Cerebellar cortex (tissue), 1 donor: Measurements from ENCODE around the gene SDC4.

Experiments
- DNase-seq: peaks from one replicate; pipeline ENCODE4 v3.0.0-alpha.2; 2015; ENCODE audit warnings: low spot score

SDC4 gene, protein sequence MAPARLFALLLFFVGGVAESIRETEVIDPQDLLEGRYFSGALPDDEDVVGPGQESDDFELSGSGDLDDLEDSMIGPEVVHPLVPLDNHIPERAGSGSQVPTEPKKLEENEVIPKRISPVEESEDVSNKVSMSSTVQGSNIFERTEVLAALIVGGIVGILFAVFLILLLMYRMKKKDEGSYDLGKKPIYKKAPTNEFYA

DNA sequence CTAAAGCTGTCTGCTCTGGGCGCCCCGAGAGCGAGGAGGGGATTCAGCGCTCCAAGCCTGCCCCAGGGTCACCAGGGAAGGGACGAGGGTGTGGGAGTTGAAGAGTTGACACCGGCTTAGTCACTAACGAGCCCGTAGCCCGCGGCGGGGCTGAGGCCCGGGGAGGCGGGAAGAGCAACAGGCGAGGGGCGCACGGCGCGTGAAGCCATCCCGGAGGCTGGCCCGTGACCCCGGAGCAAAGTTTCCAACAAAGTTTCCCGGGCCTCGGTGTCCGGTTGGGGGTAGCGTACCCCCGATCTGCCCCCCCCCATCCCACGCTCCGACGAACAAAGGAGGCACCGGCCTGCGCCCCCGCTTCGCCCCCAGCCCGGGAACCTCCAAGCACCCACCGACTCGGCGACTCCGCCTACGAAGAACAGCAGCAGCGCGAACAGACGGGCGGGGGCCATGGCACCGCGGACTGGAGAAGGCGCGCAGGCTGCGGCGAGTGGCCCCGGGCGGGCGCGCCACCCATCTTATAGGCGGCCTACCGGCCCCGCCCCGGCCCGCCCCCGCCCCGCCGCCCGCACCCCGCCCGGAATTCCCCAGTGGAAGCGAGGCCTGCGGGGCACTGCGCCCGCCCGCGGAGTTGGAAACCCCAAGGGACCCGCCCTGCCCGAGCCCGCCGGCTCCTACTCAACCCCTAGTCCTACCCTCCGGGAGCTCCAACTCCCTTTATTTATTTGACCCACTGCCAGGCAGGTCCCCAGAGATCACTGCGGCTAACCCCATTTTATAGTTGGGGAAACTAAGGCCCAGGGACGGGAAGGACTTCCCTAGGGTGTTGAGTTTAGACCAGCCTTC is at the start of gene SDC4:
SDC4 (minus strand) TSS at position 489 of the 843 bp plus-strand sequence; CDS start at position 449, 40 bp downstream.
- DNase-seq: no peak

DNA sequence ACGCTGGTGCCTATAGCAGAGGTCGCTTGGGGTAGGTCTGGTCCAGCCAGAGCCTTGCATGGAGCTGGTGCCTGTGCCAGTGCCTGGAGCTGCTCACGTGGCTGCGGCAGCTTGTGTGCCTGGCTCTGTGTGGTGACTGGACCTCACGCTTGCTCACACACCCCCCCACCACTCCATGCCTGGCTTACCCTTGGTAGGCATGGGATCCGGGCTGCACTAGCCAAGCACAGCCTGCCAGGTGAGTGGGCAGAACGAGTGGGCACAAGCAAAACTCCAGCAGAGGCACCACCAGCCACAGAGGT is 46.8 kb upstream of the SDC4 start:
- no peak for DNase-seq

DNA sequence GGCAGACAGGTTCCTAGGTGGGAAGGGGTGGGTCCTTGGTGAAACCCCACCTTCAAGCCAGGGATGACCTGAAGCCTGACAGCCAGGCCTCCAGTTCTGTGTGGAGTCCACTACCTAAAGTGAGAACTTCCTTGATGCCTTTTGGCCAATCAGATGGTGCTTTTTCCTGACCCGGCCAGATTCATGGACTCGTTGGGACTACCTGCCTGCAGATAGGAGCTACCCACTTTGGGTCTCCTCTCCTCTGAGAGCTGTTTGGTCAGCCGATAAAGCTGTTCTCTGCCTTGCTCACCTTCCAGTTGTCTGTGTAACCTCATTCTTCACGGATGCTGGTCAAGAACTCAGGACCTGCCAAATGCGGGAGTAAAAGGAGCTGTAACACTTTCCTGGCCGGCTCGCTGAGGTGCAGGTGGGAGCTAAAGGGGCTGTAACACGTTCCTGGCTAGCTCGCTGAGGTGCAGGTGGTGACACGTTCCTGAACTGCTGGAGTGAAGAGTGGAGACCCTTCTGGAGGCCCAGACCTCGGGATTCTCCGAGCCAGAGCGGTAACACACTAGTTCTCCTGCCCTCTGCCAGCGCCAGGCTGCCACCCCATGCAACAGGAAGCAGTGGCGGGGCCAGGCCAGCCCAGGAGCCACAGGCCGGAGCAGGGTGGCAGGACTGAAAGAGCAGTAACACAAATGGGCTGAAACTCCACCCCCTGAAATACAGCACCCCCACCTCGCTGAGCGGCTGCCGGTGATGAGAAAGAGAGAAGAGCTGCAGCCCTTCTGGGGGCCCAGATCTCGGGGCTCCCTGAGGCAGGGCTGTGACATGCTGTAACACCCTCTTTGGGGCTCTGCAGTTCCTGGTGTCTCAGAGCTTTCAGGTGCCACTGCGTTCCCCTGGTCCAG is 46.2 kb upstream of the SDC4 start:
- no peak for DNase-seq

DNA sequence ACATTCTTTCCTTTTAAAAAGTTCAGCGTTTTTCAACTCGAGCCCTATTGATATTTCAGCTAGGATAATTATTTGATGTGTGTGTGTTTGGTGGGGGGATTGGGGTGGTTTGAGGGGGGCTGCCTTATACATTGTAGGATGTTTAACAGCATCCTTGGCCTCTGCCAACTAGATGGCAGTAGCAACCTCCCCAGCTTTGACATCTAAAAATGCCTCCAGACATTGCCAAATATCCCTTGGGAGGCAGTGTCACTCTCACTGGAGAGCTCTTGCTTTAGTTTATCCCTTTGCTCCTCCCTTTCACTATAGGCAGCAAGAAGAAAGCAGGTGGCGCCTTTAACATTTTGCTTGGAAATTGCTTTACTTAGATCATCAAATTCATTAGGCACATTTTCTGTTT is 44.5 kb upstream of the SDC4 start:
- DNase-seq: no peak

DNA sequence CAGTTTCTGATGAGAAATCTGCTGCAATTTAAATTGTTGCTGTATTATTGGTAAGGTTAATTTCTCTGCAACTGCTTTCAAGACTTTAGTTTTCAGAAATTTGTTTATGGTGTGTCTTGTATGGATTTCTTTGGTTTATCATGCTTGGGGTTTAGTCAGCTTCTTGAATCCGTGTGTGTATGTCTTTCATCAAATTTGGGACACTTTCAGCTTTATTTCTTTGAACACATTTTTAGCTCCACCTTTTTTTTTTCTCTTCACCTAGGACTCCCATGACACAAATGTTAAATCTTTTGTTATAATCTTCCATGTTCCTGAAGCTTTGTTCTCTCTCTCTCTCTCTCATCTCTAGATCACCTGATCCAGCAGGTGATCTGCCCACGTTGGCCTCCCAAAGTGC is 43.3 kb upstream of the SDC4 start:
- no peak for DNase-seq

DNA sequence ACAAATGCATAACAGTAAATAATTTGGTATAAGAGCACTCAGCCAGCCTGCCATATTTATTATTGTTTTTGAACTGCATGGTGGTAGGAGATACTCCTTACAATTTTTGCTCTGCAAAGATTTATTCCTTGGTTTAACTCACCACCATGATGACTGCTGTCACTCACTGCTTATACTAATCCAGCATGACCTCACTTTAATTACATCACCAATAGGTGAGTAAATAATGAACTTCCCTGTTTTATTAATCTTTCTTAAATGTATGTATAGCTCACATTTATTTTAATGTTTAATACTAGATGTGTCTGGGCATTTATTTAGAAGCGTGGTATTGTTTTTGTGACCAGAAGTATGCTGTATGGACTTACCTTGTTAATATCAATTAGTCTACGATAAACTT is 42.7 kb upstream of the SDC4 start:
- no peak for DNase-seq

DNA sequence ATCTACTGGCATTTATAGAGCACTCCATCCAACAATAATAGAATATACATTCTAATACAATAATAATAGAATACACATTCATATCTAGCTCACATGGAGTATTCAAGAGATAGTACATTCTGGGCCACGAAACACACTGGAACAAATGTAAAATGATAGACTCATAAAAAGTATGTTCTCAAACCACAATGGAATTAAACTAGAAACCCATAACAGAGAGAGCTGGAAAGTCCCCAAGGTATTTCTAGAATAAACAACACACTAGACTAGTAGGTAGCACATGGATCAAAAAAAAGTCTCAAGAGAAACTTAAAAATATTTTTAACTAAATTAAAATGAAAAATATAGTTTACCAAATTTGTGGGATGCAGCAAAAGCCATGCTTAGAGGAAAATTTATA is 39.0 kb upstream of the SDC4 start:
- no peak for DNase-seq

DNA sequence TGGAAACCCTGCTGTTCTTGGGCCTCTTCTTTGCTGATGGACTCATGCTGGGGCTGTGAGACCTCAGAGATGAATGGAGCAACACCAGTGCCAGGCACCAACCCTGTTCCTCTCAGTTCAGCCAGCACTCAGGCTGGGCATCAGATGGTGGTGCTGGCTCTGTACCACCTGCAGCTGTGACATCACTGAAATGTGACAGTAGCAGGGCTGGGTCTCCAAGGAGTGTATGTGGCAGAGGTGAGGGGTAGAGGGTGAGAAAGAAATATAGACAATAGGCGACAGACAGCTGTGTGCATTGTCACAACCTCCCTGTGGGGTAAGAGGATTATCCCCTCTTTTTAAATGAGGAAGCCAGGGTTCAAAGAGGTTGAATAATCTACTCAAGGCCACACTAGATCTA is 30.0 kb upstream of the SDC4 start, which contains the start of gene TP53TG5:
TP53TG5 (minus strand) TSS at position 135 of the 400 bp plus-strand sequence; CDS start at position 46, 89 bp downstream.
- DNase-seq: no peak

DNA sequence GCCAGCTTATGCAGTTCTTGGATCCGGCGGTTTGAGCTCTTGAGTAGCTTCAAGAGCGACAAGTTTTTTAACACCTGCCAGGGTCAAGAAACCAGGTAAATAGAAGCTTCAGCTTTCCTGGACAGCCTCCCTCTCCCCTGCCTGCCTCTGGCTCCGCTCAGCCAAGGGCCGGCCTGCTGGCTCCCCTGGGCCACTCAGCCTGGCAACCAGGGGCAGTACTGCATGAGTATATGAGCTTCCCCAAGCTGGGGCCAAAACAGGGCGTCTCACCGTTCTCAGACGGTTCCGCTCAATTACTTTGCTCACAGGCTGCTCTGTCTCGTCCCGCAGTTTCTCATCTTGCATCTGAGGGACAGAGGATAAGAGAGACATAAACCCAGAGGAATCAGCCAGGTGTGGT is 29.0 kb upstream of the SDC4 start:
- no peak for DNase-seq

DNA sequence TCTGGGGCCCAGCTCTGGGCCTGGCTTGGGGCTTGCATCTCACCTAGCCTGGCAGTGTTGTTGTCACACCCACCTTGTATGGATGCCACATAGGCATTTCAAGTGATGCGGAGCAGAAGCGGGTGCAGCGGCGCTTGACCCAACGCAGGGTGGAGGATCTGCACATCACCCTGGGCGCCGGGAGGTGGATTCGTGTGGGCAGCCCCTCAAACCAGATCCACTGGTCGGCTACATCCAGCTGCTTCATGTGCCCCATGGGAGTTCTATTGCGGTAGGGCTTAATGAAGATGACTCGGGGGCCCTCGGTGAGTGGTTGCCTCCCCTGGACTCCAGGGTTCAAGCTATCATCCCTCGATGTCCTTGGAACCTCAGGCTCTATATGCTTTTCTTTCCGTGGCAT is 26.7 kb upstream of the SDC4 start:
- no peak for DNase-seq

DNA sequence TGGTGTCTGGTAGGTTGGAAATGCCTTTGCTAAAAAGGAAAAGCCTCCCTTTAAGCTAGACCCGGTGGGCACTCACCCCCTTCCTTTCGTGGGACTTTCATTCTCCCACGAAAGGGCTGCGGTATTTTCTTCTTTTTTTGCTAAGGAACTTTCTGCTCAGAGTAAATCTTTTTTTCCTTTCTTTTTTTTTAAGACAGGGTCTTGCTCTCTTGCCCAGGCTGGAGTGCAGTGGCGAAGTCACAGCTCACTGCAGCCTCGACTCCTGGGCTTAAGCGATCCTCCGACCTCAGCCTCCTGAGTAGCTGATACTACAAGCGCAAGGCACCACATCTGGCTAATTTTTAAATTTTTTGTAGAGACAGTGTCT is 25.9 kb upstream of the SDC4 start:
- DNase-seq: no peak

DNA sequence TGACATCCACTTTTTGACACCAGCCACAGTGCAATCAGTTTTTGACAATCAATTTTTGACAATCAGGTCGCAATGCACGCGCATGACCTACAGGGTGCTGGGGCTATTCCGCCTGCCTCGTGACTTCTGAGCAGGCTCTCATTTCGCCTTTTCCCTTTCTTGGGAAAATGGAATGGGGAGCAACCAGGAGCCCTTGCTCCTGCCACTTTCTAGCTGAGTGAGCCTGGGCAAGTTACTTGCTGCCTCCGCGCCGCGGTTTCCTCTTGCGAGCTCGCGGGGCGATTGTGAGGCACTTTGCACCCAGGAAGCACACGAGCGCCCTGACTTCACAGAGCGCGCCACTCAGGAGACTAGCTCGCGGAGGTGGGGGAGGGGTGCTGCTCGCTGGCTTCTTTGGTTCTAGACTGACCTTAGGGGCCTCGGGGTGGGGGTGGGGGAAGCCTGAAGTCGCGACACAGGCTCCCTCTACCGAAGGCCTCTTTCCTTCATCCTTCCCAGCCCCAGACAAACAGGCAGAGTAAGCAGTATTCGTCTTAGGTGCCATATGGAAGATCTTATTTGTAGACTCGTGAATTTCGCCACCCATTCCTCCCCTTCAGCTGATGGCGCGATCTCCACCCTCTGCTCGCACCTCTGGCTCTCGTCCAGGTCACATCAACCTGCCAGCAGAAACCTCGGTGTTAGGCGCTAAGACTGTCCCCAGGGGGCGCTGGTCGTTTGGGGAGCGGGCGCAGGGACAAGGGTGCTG is 25.3 kb upstream of the SDC4 start:
- DNase-seq: peak; percentile 90

DNA sequence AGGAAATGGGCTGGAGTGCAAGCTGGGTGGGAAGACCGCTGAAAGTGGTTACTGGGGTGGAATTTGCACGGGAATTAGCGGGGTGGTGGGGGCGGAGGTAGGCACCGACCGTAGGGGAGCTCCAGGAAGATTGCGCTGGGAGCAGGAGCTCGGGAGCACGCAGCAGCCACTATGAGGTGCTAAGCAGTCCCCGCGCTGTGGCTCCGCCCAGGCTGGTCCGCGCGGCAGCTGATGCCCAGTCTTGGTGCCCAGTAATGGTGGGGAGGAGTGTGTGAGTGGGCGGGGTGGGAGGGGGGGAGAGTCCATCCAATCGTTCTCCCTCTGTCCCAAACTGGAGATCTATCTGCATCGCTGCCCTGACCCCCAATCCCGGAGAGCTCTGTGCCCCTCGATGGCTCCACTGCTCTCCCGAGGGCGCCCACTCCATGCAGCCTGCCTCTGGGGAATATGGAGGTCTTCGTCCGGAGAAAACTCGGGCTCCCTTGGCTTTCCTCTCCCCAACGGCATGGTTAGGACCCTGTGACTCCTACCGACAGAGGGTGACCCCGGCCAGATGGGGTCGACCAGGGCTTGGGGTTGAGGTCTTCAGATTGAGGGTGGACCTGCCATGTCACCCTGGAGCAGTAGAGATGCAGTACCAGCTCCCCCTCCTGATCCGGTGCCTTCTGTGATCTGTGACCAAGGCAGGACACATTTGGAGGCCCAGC is 24.6 kb upstream of the SDC4 start:
- peak; percentile 75 for DNase-seq

DNA sequence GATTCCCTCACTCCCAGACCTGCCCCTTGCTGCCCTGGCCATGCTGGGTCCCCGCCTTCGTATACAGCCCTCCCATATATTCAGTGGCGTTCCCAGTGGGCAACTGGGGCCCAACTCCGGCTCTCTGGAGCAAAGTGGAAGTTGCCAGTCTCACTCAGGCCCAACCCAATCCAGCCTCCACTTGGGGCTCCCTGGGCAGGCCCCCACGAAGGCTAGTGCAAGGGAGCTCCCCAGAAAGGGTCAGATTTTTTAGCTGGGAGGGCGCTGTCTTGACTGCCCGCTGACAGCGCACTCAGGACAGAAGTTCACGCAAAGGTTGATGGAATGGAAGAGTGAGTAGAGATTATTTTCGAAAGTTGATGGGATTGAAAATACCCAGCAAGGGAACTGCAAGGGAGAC is 24.0 kb upstream of the SDC4 start:
- DNase-seq: no peak

DNA sequence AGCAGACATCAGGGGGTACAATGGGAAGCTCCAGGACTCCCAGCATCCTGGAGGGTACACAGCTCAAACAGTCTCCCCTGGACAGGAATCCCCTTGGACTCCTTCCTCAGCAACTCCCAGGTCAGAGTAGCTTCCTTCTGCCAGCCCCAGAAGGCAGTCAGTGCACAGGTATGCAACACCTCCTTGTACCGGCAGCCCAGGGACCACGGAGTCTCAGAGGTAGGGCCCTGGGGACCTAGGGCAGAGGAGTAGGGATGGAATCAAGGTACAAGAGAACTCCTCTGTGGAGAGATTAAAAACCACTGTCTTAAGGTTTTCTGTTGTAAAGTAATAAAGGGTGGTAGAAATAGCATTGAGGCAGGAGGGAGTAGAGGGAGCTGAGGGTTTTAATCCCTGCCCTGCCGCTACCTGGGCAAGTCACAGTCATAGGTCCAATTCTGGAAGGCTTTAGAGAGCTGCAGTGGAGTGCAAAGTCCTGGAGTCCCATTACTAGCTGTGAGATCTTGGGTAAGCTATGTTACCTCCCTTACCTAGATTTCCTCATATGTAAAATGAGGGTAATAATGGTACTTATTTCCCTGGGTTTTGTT is 22.4 kb upstream of the SDC4 start:
- no peak for DNase-seq

DNA sequence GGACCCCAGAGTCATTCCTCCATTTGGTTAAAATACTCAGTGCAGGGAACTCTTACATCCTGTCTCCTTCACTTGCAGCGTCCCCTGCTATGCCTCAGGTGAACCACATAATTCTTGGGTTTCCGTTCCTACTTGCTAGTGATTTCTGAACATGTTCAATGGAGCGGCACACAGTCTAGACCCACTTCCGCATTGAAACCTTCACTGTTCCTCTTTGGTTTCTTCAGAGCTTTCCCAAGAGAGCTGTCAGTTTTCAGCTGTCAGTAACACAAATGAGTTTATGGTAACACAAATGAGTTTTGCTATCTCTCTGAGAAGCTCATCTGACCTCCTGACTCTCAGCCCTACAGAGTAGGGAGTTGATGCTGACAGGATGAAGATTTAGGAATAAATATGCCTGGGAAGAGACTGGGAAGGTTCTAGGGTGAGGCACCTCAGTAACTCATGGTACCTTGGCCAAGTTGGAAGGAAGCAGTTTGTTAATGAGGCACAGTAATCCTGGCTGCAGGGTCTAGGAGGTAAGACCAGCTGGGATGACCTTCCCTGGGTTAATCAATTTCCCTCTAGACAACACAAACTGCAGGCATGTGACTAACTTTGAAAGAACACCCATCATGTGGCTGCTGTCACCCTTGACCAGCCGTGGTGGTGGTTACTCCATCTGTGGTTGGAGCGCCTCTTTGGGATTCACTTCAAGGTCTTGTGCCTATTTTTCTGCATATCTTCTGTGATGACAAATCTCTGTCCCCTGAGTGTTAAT is 20.2 kb upstream of the SDC4 start:
- DNase-seq: no peak

DNA sequence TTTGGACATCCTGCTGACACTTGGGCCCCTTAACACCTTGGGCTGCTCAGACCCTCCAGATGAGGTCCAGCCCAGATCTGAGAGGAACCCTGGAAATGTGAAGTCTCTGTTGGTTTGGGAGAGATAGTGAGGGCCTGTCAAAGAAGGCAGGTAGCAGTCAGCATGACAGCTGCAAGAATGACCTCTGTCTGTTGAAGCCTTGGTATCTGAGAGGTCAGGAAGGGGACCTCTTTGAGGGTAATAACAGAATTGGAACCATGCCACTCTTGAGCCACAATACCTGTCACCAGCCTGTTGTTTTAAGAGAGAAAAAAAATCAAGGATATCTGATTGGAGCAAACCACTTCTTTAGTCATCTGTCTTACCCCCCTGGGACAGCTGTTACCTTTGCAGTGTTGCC is 18.9 kb upstream of the SDC4 start:
- DNase-seq: no peak

DNA sequence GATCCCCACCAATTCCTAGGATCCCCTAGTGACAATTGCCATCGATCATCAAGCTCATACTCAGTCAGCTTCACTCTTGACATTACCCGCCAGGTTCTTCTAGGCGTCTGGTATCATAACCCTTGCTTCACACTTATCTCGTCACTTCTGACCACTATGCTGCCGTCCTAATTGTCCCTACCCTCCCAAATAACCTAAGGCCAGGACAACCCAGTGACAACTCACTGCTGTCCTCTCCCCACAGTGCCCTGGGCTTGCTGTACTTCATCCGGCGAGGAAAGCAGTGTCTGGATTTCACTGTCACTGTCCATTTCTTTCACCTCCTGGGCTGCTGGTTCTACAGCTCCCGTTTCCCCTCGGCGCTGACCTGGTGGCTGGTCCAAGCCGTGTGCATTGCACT is 18.4 kb upstream of the SDC4 start:
- DNase-seq: no peak

DNA sequence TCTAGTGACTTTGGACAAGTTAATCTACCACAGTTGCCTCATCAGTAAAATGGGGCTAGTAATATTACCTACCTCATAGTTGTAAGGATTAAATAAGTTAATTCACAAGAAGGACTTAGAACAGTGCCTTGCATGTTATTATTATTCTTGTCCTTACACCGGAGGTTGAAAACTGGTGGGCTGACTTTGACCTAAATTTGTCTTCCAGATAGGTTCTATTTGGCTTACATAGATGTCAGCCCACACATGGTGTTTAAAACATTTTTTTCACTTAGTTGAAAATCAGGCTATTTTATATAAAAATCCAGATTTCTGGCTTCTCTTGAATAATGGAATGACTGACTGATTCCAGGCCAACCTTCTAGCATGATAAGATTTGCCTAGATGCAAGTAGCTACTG is 18.0 kb upstream of the SDC4 start:
- no peak for DNase-seq

DNA sequence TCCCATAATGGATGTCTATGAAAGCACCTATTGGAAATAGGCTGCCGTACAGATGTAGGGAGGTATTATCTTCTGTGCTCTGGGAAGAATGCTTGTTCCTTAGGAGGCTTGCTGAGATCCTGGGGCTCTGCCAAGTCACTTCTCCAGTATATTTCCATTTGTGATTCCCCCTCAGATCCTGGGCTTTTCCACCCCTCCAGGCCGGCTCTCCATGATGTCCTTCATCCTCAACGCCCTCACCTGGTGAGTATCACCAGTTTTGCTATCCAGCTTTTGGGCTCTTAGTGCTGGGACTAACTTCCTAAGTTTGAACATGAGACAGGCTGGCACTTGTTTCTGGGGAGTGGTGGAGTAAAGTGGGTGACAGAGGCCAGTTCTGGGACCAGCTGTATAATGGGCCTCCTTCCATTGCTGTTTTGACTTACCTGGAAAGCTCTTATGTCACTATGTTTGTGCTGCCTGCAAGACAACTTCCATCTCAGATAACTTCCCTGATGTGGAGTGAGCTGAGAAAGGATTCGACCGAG is 17.3 kb upstream of the SDC4 start:
- DNase-seq: no peak
